ENCODE measurements around the gene THOC6.

- TF ChIP-seq POLR2A (IDR thresholded peaks at IDR 0.05; ENCODE audit: low read depth, low read length) (no peak), TAF1 (IDR thresholded peaks at IDR 0.05; ENCODE audit: low read depth, low read length) (no peak), POLR2AphosphoS5 (IDR thresholded peaks at IDR 0.05; ENCODE audit: low read depth, low read length) (no peak), POU2F2 (IDR thresholded peaks at IDR 0.05; ENCODE audit: low read depth, low read length) (no peak)
Observed at GRCh38 chr16:3038256-3038655, 14.4 kb downstream of the THOC6 start.

All from GM12891 (cell line).